ENCODE measurements around the gene KIAA1671.
"Not testable (repeated sequence)": the region's sequence is repeated elsewhere in the genome, so short reads cannot be mapped to it uniquely, and the experiment has no call there.

KIAA1671 gene

GRCh38 chr22:24951942-24952836 lies at the start of gene KIAA1671:
Gene KIAA1671 (plus strand): TSS chr22:24952716. CDS start chr22:25028000, 75,284 bp downstream.
- DNase-seq (ENCODE audit: low spot score), result peak; percentile 96

GRCh38 chr22:24905909-24906308 lies 46.6 kb upstream of the KIAA1671 start:
- no peak for DNase-seq (ENCODE audit: low spot score)

GRCh38 chr22:24907101-24907500 lies 45.4 kb upstream of the KIAA1671 start:
- not testable (repeated sequence) for DNase-seq (ENCODE audit: low spot score)

GRCh38 chr22:24920029-24920428 lies 32.5 kb upstream of the KIAA1671 start:
- DNase-seq (ENCODE audit: low spot score), result no peak

GRCh38 chr22:24925586-24926427 lies 26.7 kb upstream of the KIAA1671 start:
- DNase-seq (ENCODE audit: low spot score), result no peak

GRCh38 chr22:24926428-24926725 lies 26.1 kb upstream of the KIAA1671 start:
- DNase-seq (ENCODE audit: low spot score), result no peak

- DNase-seq (ENCODE audit: low spot score), result no peak
Measured at GRCh38 chr22:24926849-24927579, 25.5 kb upstream of the KIAA1671 start.

GRCh38 chr22:24928322-24928721 lies 24.2 kb upstream of the KIAA1671 start:
- no peak for DNase-seq (ENCODE audit: low spot score)

- DNase-seq (ENCODE audit: low spot score), result no peak
Measured at GRCh38 chr22:24930678-24931077, 21.8 kb upstream of the KIAA1671 start.

- DNase-seq (ENCODE audit: low spot score), result no peak
Measured at GRCh38 chr22:24935771-24936483, 16.6 kb upstream of the KIAA1671 start.

GRCh38 chr22:24937114-24937513 lies 15.4 kb upstream of the KIAA1671 start:
- peak; percentile 31 for DNase-seq (ENCODE audit: low spot score)

GRCh38 chr22:24938741-24939341 lies 13.7 kb upstream of the KIAA1671 start:
- DNase-seq (ENCODE audit: low spot score), result peak; percentile 52

GRCh38 chr22:24942301-24942700 lies 10.2 kb upstream of the KIAA1671 start:
- no peak for DNase-seq (ENCODE audit: low spot score)

- no peak for DNase-seq (ENCODE audit: low spot score)
Measured at GRCh38 chr22:24944217-24944937, 8.1 kb upstream of the KIAA1671 start.

GRCh38 chr22:24945430-24945829 lies 7.1 kb upstream of the KIAA1671 start:
- no peak for DNase-seq (ENCODE audit: low spot score)

- no peak for DNase-seq (ENCODE audit: low spot score)
Measured at GRCh38 chr22:24947383-24947782, 5.1 kb upstream of the KIAA1671 start.

- DNase-seq (ENCODE audit: low spot score), result no peak
Measured at GRCh38 chr22:24947881-24948280, 4.6 kb upstream of the KIAA1671 start.

GRCh38 chr22:24948356-24949202 lies 3.9 kb upstream of the KIAA1671 start:
- no peak for DNase-seq (ENCODE audit: low spot score)

- DNase-seq (ENCODE audit: low spot score), result peak; percentile 51
Measured at GRCh38 chr22:24950272-24950902, 2.1 kb upstream of the KIAA1671 start.

Data from AG08395 (cell line).